HG03575 (cell line): ENCODE results near the gene KRT83.
"Not testable (repeated sequence)": the region's sequence is repeated elsewhere in the genome, so short reads cannot be mapped to it uniquely, and the experiment has no call there.

ENCODE experiments used
- ATAC-seq: cut with Tn5 transposase; IDR thresholded peaks from one replicate; pipeline ENCODE4 v1.9.1; 2021; ENCODE audit not compliant: unreplicated experiment, insufficient number of reproducible peaks, low FRiP score; ENCODE audit errors: extremely low read depth

The KRT83 gene

GRCh38 chr12:52295663-52296062, 25.5 kb downstream of the KRT83 start:
- no peak for ATAC-seq

GRCh38 chr12:52294803-52295202, 26.4 kb downstream of the KRT83 start:
- no peak for ATAC-seq

- no peak for ATAC-seq
Observed at GRCh38 chr12:52293926-52294325, 27.3 kb downstream of the KRT83 start.

GRCh38 chr12:52291267-52291935, 29.8 kb downstream of the KRT83 start, which contains the start of gene KRT81:
Gene KRT81, minus strand, starts transcription at chr12:52291534. Its CDS starts 69 bp downstream, at chr12:52291465.
- ATAC-seq = no peak

GRCh38 chr12:52290483-52291134, 30.6 kb downstream of the KRT83 start:
- ATAC-seq = not testable (repeated sequence)

- ATAC-seq = not testable (repeated sequence)
Observed at GRCh38 chr12:52287816-52288805, 33.1 kb downstream of the KRT83 start.

GRCh38 chr12:52286857-52287785, 34.1 kb downstream of the KRT83 start:
- ATAC-seq = not testable (repeated sequence)

- no peak for ATAC-seq
Observed at GRCh38 chr12:52285851-52286530, 35.2 kb downstream of the KRT83 start.

GRCh38 chr12:52285172-52285745, 35.9 kb downstream of the KRT83 start:
- no peak for ATAC-seq

GRCh38 chr12:52284562-52285171, 36.5 kb downstream of the KRT83 start:
- ATAC-seq = no peak

GRCh38 chr12:52280796-52281560, 40.2 kb downstream of the KRT83 start:
- ATAC-seq = no peak

- no peak for ATAC-seq
Observed at GRCh38 chr12:52280319-52280795, 40.8 kb downstream of the KRT83 start.

- no peak for ATAC-seq
Observed at GRCh38 chr12:52279422-52280318, 41.5 kb downstream of the KRT83 start.

- no peak for ATAC-seq
Observed at GRCh38 chr12:52278575-52279421, 42.4 kb downstream of the KRT83 start.
